Muscle of leg (tissue), 11 donors: ENCODE data around the gene DMGDH. TPM values are rescaled to one million over a fixed set of nuclear protein-coding genes. Genes with fewer than 3 reads are reported as not detected.
"Not testable (repeated sequence)": the region's sequence is repeated elsewhere in the genome, so short reads cannot be mapped to it uniquely, and the experiment has no call there.

ENCODE experiments used
- DNase-seq: peaks from one replicate; pipeline ENCODE4 v3.0.0; 2013
- H3K27ac ChIP-seq: one replicate; pipeline ENCODE4 v1.5.1; 2013; ENCODE audit warnings: mild to moderate bottlenecking, low read length, control low read depth
- H3K27me3 ChIP-seq: one replicate; pipeline ENCODE4 v1.6.1; 2013; ENCODE audit warnings: low read length; ENCODE audit not compliant: control insufficient read depth, insufficient read depth
- H3K36me3 ChIP-seq: one replicate; pipeline ENCODE4 v1.6.1; 2013; ENCODE audit warnings: low read length; ENCODE audit not compliant: control insufficient read depth, insufficient read depth
- H3K4me1 ChIP-seq: one replicate; pipeline ENCODE4 v1.6.1; 2013; ENCODE audit warnings: low read length; ENCODE audit not compliant: control insufficient read depth, insufficient read depth
- H3K4me3 ChIP-seq: one replicate; pipeline ENCODE4 v1.5.1; 2013; ENCODE audit warnings: low read length, control low read depth
- H3K9me3 ChIP-seq: replicated peaks from 2 replicates; pipeline ENCODE4 v1.6.1; 2013; ENCODE audit warnings: low read depth, low read length; ENCODE audit not compliant: control insufficient read depth
- WGBS: methylation state at CpG from one replicate; pipeline ENCODE4 v1.1.5; 2013; ENCODE audit warnings: missing lambda C conversion rate; ENCODE audit not compliant: insufficient coverage; 5-methylcytosine and 5-hydroxymethylcytosine counted together
- polyA plus RNA-seq, 8 donors: library from polyadenylated mRNA; unstranded; fragments of 120-200 nt; gene quantifications; one replicate each; pipeline versions ENCODE4 v1.2.1 to v1.2.3, GENCODE V29; 2013; ENCODE audit warnings: inconsistent platforms in 1 of 8, low replicate concordance in 1 of 8; ENCODE audit not compliant: insufficient read length in 8 of 8, insufficient read depth in 1 of 8
- total RNA-seq: library from RNA; stranded (reverse); fragments of 120-200 nt; gene quantifications from one replicate; pipeline ENCODE4 v1.2.4, GENCODE V29; 2013

The DMGDH gene
- total and polyA plus RNA-seq, 9 donors, result 1.4 to 2.9 (median 2.1) TPM

GRCh38 chr5:78983194-78983593 lies 86.3 kb downstream of the DMGDH start:
- 92% methylated on average over 9 of the region's 9 CpGs for WGBS
- H3K4me1 ChIP-seq, result peaks cover 14% of the 10 kb centered on the region
- not testable (repeated sequence) for H3K27me3 ChIP-seq, H3K27ac ChIP-seq, DNase-seq, H3K36me3 ChIP-seq, H3K9me3 ChIP-seq, H3K4me3 ChIP-seq

- H3K9me3 ChIP-seq, result no peaks in the 10 kb centered on the region
- H3K27me3 ChIP-seq, result no peaks in the 10 kb centered on the region
- H3K4me3 ChIP-seq, result no peak overlapping the region
- DNase-seq, result no peak
- H3K27ac ChIP-seq, result no peak overlapping the region
- H3K4me1 ChIP-seq, result peaks cover 11% of the 10 kb centered on the region
- no peaks in the 10 kb centered on the region for H3K36me3 ChIP-seq
Measured at GRCh38 chr5:78979909-78980308, 89.6 kb downstream of the DMGDH start.

- WGBS, result 68% methylated on average over 4 of the region's 7 CpGs
- no peaks in the 10 kb centered on the region for H3K9me3 ChIP-seq
- no peak overlapping the region for H3K27ac ChIP-seq
- no peak overlapping the region for H3K4me3 ChIP-seq
- H3K27me3 ChIP-seq, result no peaks in the 10 kb centered on the region
- DNase-seq, result no peak
- peaks cover 15% of the 10 kb centered on the region for H3K4me1 ChIP-seq
- H3K36me3 ChIP-seq, result no peaks in the 10 kb centered on the region
Measured at GRCh38 chr5:78979117-78979742, 90.2 kb downstream of the DMGDH start.

- Histone ChIP-seq H3K27ac (peak overlapping the region; percentile 67), H3K36me3 (no peaks in the 10 kb centered on the region), H3K4me3 (no peak overlapping the region), H3K9me3 (no peaks in the 10 kb centered on the region), H3K4me1 (peaks cover 33% of the 10 kb centered on the region), H3K27me3 (no peaks in the 10 kb centered on the region)
- WGBS, result 80% methylated on average over 2 of the region's 8 CpGs
- DNase-seq, result no peak
Measured at GRCh38 chr5:78975035-78975434, 94.4 kb downstream of the DMGDH start.

- H3K4me1 ChIP-seq, result peaks cover 33% of the 10 kb centered on the region
- H3K27me3 ChIP-seq, result no peaks in the 10 kb centered on the region
- H3K4me3 ChIP-seq, result no peak overlapping the region
- peak overlapping the region; percentile 67 for H3K27ac ChIP-seq
- DNase-seq, result peak; percentile 64
- no peaks in the 10 kb centered on the region for H3K36me3 ChIP-seq
- WGBS, result 14% methylated on average over 1 of the region's 2 CpGs
- H3K9me3 ChIP-seq, result no peaks in the 10 kb centered on the region
Measured at GRCh38 chr5:78974601-78975000, 94.9 kb downstream of the DMGDH start.

GRCh38 chr5:78974011-78974410 lies 95.5 kb downstream of the DMGDH start:
- WGBS, result 75% methylated on average over 1 of the region's 5 CpGs
- no peaks in the 10 kb centered on the region for H3K27me3 ChIP-seq
- no peaks in the 10 kb centered on the region for H3K9me3 ChIP-seq
- H3K4me1 ChIP-seq, result peaks cover 33% of the 10 kb centered on the region
- peak; percentile 85 for DNase-seq
- peak overlapping the region; percentile 67 for H3K27ac ChIP-seq
- no peak overlapping the region for H3K4me3 ChIP-seq
- H3K36me3 ChIP-seq, result no peaks in the 10 kb centered on the region

- WGBS, result 0% methylated on average over 2 of the region's 7 CpGs
- no peak overlapping the region for H3K4me3 ChIP-seq
- no peaks in the 10 kb centered on the region for H3K9me3 ChIP-seq
- no peaks in the 10 kb centered on the region for H3K27me3 ChIP-seq
- H3K4me1 ChIP-seq, result peaks cover 33% of the 10 kb centered on the region
- peak; percentile 92 for DNase-seq
- H3K36me3 ChIP-seq, result peaks cover 4% of the 10 kb centered on the region
- H3K27ac ChIP-seq, result peak overlapping the region; percentile 70
Measured at GRCh38 chr5:78972654-78973428, 96.6 kb downstream of the DMGDH start.

GRCh38 chr5:78971998-78972397 lies 97.5 kb downstream of the DMGDH start:
- WGBS, result no CpG with 5 or more reads among the region's 2 CpGs
- no peaks in the 10 kb centered on the region for H3K9me3 ChIP-seq
- DNase-seq, result no peak
- H3K4me3 ChIP-seq, result no peak overlapping the region
- peak overlapping the region; percentile 70 for H3K27ac ChIP-seq
- no peaks in the 10 kb centered on the region for H3K27me3 ChIP-seq
- H3K36me3 ChIP-seq, result peaks cover 4% of the 10 kb centered on the region
- peaks cover 33% of the 10 kb centered on the region for H3K4me1 ChIP-seq

GRCh38 chr5:78968781-78969180 lies 100.7 kb downstream of the DMGDH start:
- WGBS, result no CpG with 5 or more reads among the region's 5 CpGs
- no peak for DNase-seq
- H3K4me3 ChIP-seq, result no peak overlapping the region

GRCh38 chr5:78964889-78965288 lies 104.6 kb downstream of the DMGDH start:
- DNase-seq, result peak; percentile 91
- H3K4me3 ChIP-seq, result no peak overlapping the region

More at GRCh38 chr5:78968781-78969180, 100.7 kb downstream of the DMGDH start:
- H3K36me3 ChIP-seq, result peaks cover 6% of the 10 kb centered on the region
- no peaks in the 10 kb centered on the region for H3K27me3 ChIP-seq
- H3K4me1 ChIP-seq, result peaks cover 20% of the 10 kb centered on the region
- H3K9me3 ChIP-seq, result no peaks in the 10 kb centered on the region
- no peak overlapping the region for H3K27ac ChIP-seq

More at GRCh38 chr5:78964889-78965288, 104.6 kb downstream of the DMGDH start:
- no CpG with 5 or more reads among the region's 2 CpGs for WGBS
- no peaks in the 10 kb centered on the region for H3K9me3 ChIP-seq
- H3K4me1 ChIP-seq, result peaks cover 5% of the 10 kb centered on the region
- no peak overlapping the region for H3K27ac ChIP-seq
- no peaks in the 10 kb centered on the region for H3K27me3 ChIP-seq
- H3K36me3 ChIP-seq, result peaks cover 6% of the 10 kb centered on the region
